Activated T-cell treated with anti-CD3 and anti-CD28 coated beads for 24 hours (primary cell): ENCODE measurements around the gene WDR43.

ENCODE experiments used
- DNase-seq: peaks from one replicate; pipeline ENCODE4 v3.0.0-alpha.2; 2020; ENCODE audit warnings: low read depth

WDR43 gene

GRCh38 chr2:28894470-28895188, at the start of gene WDR43:
TSS of gene WDR43 (plus strand) at chr2:28894667. CDS start at chr2:28894699, 32 bp downstream.
- DNase-seq: peak; percentile 97

- DNase-seq: no peak
Measured at GRCh38 chr2:28855193-28855592, 39.3 kb upstream of the WDR43 start.

- no peak for DNase-seq
Measured at GRCh38 chr2:28855977-28856376, 38.5 kb upstream of the WDR43 start.

GRCh38 chr2:28868611-28869010, 25.9 kb upstream of the WDR43 start:
- no peak for DNase-seq

- DNase-seq: peak; percentile 11
Measured at GRCh38 chr2:28869494-28870145, 24.8 kb upstream of the WDR43 start.

- DNase-seq: peak; percentile 96
Measured at GRCh38 chr2:28870146-28870891, 24.1 kb upstream of the WDR43 start, which contains the start of gene TRMT61B. TSS of gene TRMT61B (minus strand) at chr2:28870309. CDS start at chr2:28870277, 32 bp downstream.

- DNase-seq: no peak
Measured at GRCh38 chr2:28871620-28872019, 22.8 kb upstream of the WDR43 start.

- DNase-seq: no peak
Measured at GRCh38 chr2:28880193-28880592, 14.3 kb upstream of the WDR43 start.

GRCh38 chr2:28893488-28893887, 979 bp upstream of the WDR43 start:
- no peak for DNase-seq

- DNase-seq: peak; percentile 25
Measured at GRCh38 chr2:28895189-28895893, 874 bp downstream of the WDR43 start.

GRCh38 chr2:28896906-28897305, 2.4 kb downstream of the WDR43 start:
- no peak for DNase-seq

GRCh38 chr2:28898048-28898447, 3.6 kb downstream of the WDR43 start:
- DNase-seq: no peak

- no peak for DNase-seq
Measured at GRCh38 chr2:28901202-28901601, 6.7 kb downstream of the WDR43 start.

- DNase-seq: no peak
Measured at GRCh38 chr2:28901841-28902240, 7.4 kb downstream of the WDR43 start.

GRCh38 chr2:28902584-28902983, 8.1 kb downstream of the WDR43 start:
- no peak for DNase-seq

- DNase-seq: no peak
Measured at GRCh38 chr2:28904295-28904694, 9.8 kb downstream of the WDR43 start.

- no peak for DNase-seq
Measured at GRCh38 chr2:28904802-28905457, 10.5 kb downstream of the WDR43 start.

- DNase-seq: no peak
Measured at GRCh38 chr2:28905533-28905932, 11.1 kb downstream of the WDR43 start.

GRCh38 chr2:28906376-28906775, 11.9 kb downstream of the WDR43 start:
- DNase-seq: no peak

GRCh38 chr2:28906821-28907220, 12.4 kb downstream of the WDR43 start:
- DNase-seq: no peak

- DNase-seq: no peak
Measured at GRCh38 chr2:28908172-28908571, 13.7 kb downstream of the WDR43 start.
